H9 (cell line): ENCODE measurements around the gene SPDYE2B. TPM values are rescaled to one million over a fixed set of nuclear protein-coding genes. Genes with fewer than 3 reads are reported as not detected.
"Not testable (repeated sequence)": the region's sequence is repeated elsewhere in the genome, so short reads cannot be mapped to it uniquely, and the experiment has no call there.

Source experiments
- DNase-seq: peaks from one replicate; pipeline ENCODE4 v3.0.0-alpha.2; 2017
- H2AFZ ChIP-seq: one replicate; pipeline ENCODE4 v1.6.1; 2013; ENCODE audit warnings: mild to moderate bottlenecking, low read length, control low read depth, moderate library complexity
- H2AK5ac ChIP-seq: 2 replicates; pipeline ENCODE4 v1.6.1; 2013; ENCODE audit warnings: low read length, control low read depth, mixed read lengths; ENCODE audit not compliant: insufficient read length
- H2BK120ac ChIP-seq: one replicate; pipeline ENCODE4 v1.6.1; 2013; ENCODE audit warnings: low read depth, mild to moderate bottlenecking, low read length, control low read depth, inconsistent platforms; ENCODE audit not compliant: poor library complexity, severe bottlenecking
- H2BK12ac ChIP-seq: 2 replicates; pipeline ENCODE4 v1.6.1; 2013; ENCODE audit warnings: low read length, control low read depth, mixed read lengths, low read depth; ENCODE audit not compliant: insufficient read length
- H2BK15ac ChIP-seq: 2 replicates; pipeline ENCODE4 v1.6.1; 2013; ENCODE audit warnings: low read depth, low read length, control low read depth
- H2BK20ac ChIP-seq: one replicate; pipeline ENCODE4 v1.6.1; 2013; ENCODE audit warnings: low read depth, mild to moderate bottlenecking, low read length, control low read depth, inconsistent platforms; ENCODE audit not compliant: poor library complexity, severe bottlenecking
- H2BK5ac ChIP-seq: 2 replicates; pipeline ENCODE4 v1.6.1; 2013; ENCODE audit warnings: low read length, control low read depth, mixed read lengths; ENCODE audit not compliant: insufficient read length
- H3K14ac ChIP-seq: 2 replicates; pipeline ENCODE4 v1.6.1; 2013; ENCODE audit warnings: low read length, control low read depth; ENCODE audit not compliant: insufficient read depth
- H3K18ac ChIP-seq: 2 replicates; pipeline ENCODE4 v1.6.1; 2013; ENCODE audit warnings: low read depth, mild to moderate bottlenecking, mixed read lengths, low read length, control low read depth; ENCODE audit not compliant: insufficient read length
- H3K23ac ChIP-seq: 2 replicates; pipeline ENCODE4 v1.6.1; 2013; ENCODE audit warnings: low read length, control low read depth, mixed read lengths, low read depth; ENCODE audit not compliant: insufficient read length
- H3K23me2 ChIP-seq: 2 replicates; pipeline ENCODE4 v1.6.1; 2013; ENCODE audit warnings: low read depth, mild to moderate bottlenecking, mixed read lengths, low read length, control low read depth; ENCODE audit not compliant: insufficient read length, poor library complexity, severe bottlenecking
- H3K27ac ChIP-seq: 2 replicates; pipeline ENCODE4 v1.5.1; 2013; ENCODE audit warnings: low read length, control low read depth, mixed read lengths, low read depth; ENCODE audit not compliant: insufficient read length
- H3K27me3 ChIP-seq: 2 replicates; pipeline ENCODE4 v1.6.1; 2013; ENCODE audit warnings: low read length, control low read depth, inconsistent platforms; ENCODE audit not compliant: insufficient read depth
- H3K4ac ChIP-seq: 2 replicates; pipeline ENCODE4 v1.6.1; 2013; ENCODE audit warnings: low read depth, mild to moderate bottlenecking, control low read depth, inconsistent platforms, low read length, moderate library complexity
- H3K4me1 ChIP-seq: 2 replicates; pipeline ENCODE4 v1.6.1; 2013; ENCODE audit warnings: low read length, control low read depth, inconsistent platforms; ENCODE audit not compliant: insufficient read depth
- H3K4me2 ChIP-seq: 2 replicates; pipeline ENCODE4 v1.6.1; 2013; ENCODE audit warnings: low read length, control low read depth, mixed read lengths; ENCODE audit not compliant: insufficient read length, insufficient read depth
- H3K56ac ChIP-seq: 2 replicates; pipeline ENCODE4 v1.6.1; 2013; ENCODE audit warnings: low read depth, mild to moderate bottlenecking, mixed read lengths, low read length, control low read depth; ENCODE audit not compliant: insufficient read length
- H3K79me1 ChIP-seq: 2 replicates; pipeline ENCODE4 v1.6.1; 2013; ENCODE audit warnings: low read depth, mild to moderate bottlenecking, moderate library complexity, low read length, control low read depth, inconsistent platforms; ENCODE audit not compliant: insufficient read depth, poor library complexity, severe bottlenecking
- H3K79me2 ChIP-seq: 2 replicates; pipeline ENCODE4 v1.6.1; 2013; ENCODE audit warnings: low read length, control low read depth, inconsistent platforms; ENCODE audit not compliant: insufficient read depth
- H3K9ac ChIP-seq: 2 replicates; pipeline ENCODE4 v1.6.1; 2013; ENCODE audit warnings: low read length, control low read depth, mixed read lengths; ENCODE audit not compliant: insufficient read length; ENCODE audit errors: extremely low read depth
- H3K9me3 ChIP-seq: one replicate; pipeline ENCODE4 v1.6.1; 2013; ENCODE audit warnings: low read depth, low read length, inconsistent platforms; ENCODE audit not compliant: control insufficient read depth
- H3T11ph ChIP-seq: one replicate; pipeline ENCODE4 v1.6.1; 2013; ENCODE audit warnings: mild to moderate bottlenecking, low read length, control low read depth, inconsistent platforms
- H4K20me1 ChIP-seq: one replicate; pipeline ENCODE4 v1.6.1; 2013; ENCODE audit not compliant: control insufficient read depth, insufficient read length, insufficient read depth
- H4K5ac ChIP-seq: 2 replicates; pipeline ENCODE4 v1.6.1; 2013; ENCODE audit warnings: low read depth, mild to moderate bottlenecking, mixed read lengths, low read length, control low read depth; ENCODE audit not compliant: insufficient read length
- H4K8ac ChIP-seq: replicated peaks from 2 replicates; pipeline ENCODE4 v1.6.1; 2013; ENCODE audit warnings: low read length, control low read depth, mixed read lengths, low read depth; ENCODE audit not compliant: insufficient read length
- H4K91ac ChIP-seq: 2 replicates; pipeline ENCODE4 v1.6.1; 2013; ENCODE audit warnings: low read depth, mild to moderate bottlenecking, moderate library complexity, mixed read lengths, low read length, control low read depth; ENCODE audit not compliant: insufficient read length
- H3K27ac Mint-ChIP-seq, 3 experiments: 2 replicates in 2 of 3; 3 replicates in 1 of 3; pipeline ENCODE4 v1.8.0; 2020 to 2021; ENCODE audit warnings: mixed read lengths in 3 of 3, mild to moderate bottlenecking in 1 of 3, moderate library complexity in 1 of 3
- H3K27me3 Mint-ChIP-seq: 2 replicates; pipeline ENCODE4 v1.8.0; 2021; ENCODE audit warnings: low read depth, mild to moderate bottlenecking, moderate library complexity, mixed read lengths
- H3K36me3 Mint-ChIP-seq, 3 experiments: 2 replicates in 2 of 3; 3 replicates in 1 of 3; pipeline ENCODE4 v1.8.0; 2020 to 2021; ENCODE audit warnings: low read depth in 3 of 3, mixed read lengths in 3 of 3; ENCODE audit not compliant: insufficient read depth in 1 of 3
- H3K4me1 Mint-ChIP-seq, 2 experiments: 2 replicates each; pipeline ENCODE4 v1.8.0; 2020; ENCODE audit warnings: mixed read lengths in 2 of 2
- H3K4me3 Mint-ChIP-seq, 2 experiments: 2 replicates in 1 of 2; 3 replicates in 1 of 2; pipeline ENCODE4 v1.8.0; 2020 to 2021; ENCODE audit warnings: mild to moderate bottlenecking in 2 of 2, mixed read lengths in 2 of 2, moderate library complexity in 1 of 2
- H3K9me3 Mint-ChIP-seq, 2 experiments: 2 replicates in 1 of 2; 3 replicates in 1 of 2; pipeline ENCODE4 v1.8.0; 2020; ENCODE audit warnings: mild to moderate bottlenecking in 2 of 2, mixed read lengths in 2 of 2, moderate library complexity in 1 of 2
- CTCF ChIP-seq: fragments of 200-600 bp; sonication (generic); conservative IDR thresholded peaks from 3 replicates; pipeline ENCODE4 v1.8.0; 2021; ENCODE audit warnings: antibody characterized with exemption, mild to moderate bottlenecking
- WGBS: extraction: QIAGEN DNeasy Blood & Tissue Kit; methylation state at CpG from one replicate; pipeline ENCODE4 v1.1.7; 2013; ENCODE audit warnings: missing lambda C conversion rate, low lambda C conversion rate, mixed read lengths; ENCODE audit not compliant: insufficient read length; ENCODE audit errors: extremely low coverage; 5-methylcytosine and 5-hydroxymethylcytosine counted together
- total RNA-seq: library from RNA; stranded (reverse); gene quantifications from 2 replicates; pipeline ENCODE4 v1.2.1, GENCODE V29; 2021

The SPDYE2B gene
- total RNA-seq, 1 experiment from 2014 or later = not detected

GRCh38 chr7:102671166-102671955 is 21.2 kb downstream of the SPDYE2B start, which contains the start of gene POLR2J2:
TSS of gene POLR2J2 (minus strand) at chr7:102671663. CDS start at chr7:102671601, 62 bp downstream.
- H3K9me3 ChIP-seq, H2BK5ac ChIP-seq, H3K4ac ChIP-seq, H3K23ac ChIP-seq, H3K27ac ChIP-seq, H3K4me2 ChIP-seq, H2BK15ac ChIP-seq, H3K9ac ChIP-seq, H3K14ac ChIP-seq, H4K8ac ChIP-seq, H3T11ph ChIP-seq, H2BK20ac ChIP-seq, H3K27me3 Mint-ChIP-seq, H3K4me1 ChIP-seq, H2BK12ac ChIP-seq, H3K27me3 ChIP-seq, H3K23me2 ChIP-seq, H2AK5ac ChIP-seq, H3K36me3 Mint-ChIP-seq, H2BK120ac ChIP-seq, H3K79me2 ChIP-seq, H4K5ac ChIP-seq, H4K20me1 ChIP-seq, H3K56ac ChIP-seq, H3K27ac Mint-ChIP-seq, H3K79me1 ChIP-seq, H4K91ac ChIP-seq, H3K4me1 Mint-ChIP-seq, H3K9me3 Mint-ChIP-seq, H2AFZ ChIP-seq, H3K18ac ChIP-seq: not testable (repeated sequence)
- H3K4me3 Mint-ChIP-seq = peak within 1 kb of the TSS; percentile 67 to 75
- peak; percentile 93 for DNase-seq
- TF ChIP-seq CTCF = peak; percentile 29; the same call in 2 of the 3 replicates
- no CpG with 5 or more reads among the region's 63 CpGs for WGBS

- not testable (repeated sequence) for H3K36me3 Mint-ChIP-seq, H3K9me3 ChIP-seq, H3K18ac ChIP-seq, H2BK12ac ChIP-seq, H3K4me1 Mint-ChIP-seq, H2BK15ac ChIP-seq, H3K4me1 ChIP-seq, H3K4me2 ChIP-seq, H4K91ac ChIP-seq, DNase-seq, H3K9me3 Mint-ChIP-seq, H3K27ac ChIP-seq, H3K27me3 Mint-ChIP-seq, H2AK5ac ChIP-seq, H3K27me3 ChIP-seq, H4K20me1 ChIP-seq, H3K4me3 Mint-ChIP-seq, H3K14ac ChIP-seq, H3K4ac ChIP-seq, H3K23ac ChIP-seq, H2BK5ac ChIP-seq, H2AFZ ChIP-seq, H3K56ac ChIP-seq, H3K23me2 ChIP-seq, H3K9ac ChIP-seq, H2BK120ac ChIP-seq, H3K27ac Mint-ChIP-seq, H4K5ac ChIP-seq, H2BK20ac ChIP-seq, H3T11ph ChIP-seq, H4K8ac ChIP-seq, H3K79me2 ChIP-seq, H3K79me1 ChIP-seq
- no CpG with 5 or more reads among the region's 9 CpGs for WGBS
Measured at GRCh38 chr7:102671956-102672307, 21.8 kb downstream of the SPDYE2B start.
